ENCODE data around the gene CCDC85A. TPM values are rescaled to one million over a fixed set of nuclear protein-coding genes. Genes with fewer than 3 reads are reported as not detected.

The CCDC85A gene
- total RNA-seq, 1 experiment from 2014 or later, result not detected

GRCh38 chr2:56240210-56240609, 56.4 kb downstream of the CCDC85A start:
- no peaks in the 10 kb centered on the region for H3K36me3 Mint-ChIP-seq (ENCODE audit: insufficient read depth, unreplicated experiment)
- no peaks in the 10 kb centered on the region for H3K4me1 Mint-ChIP-seq (ENCODE audit: low read depth, unreplicated experiment)
- CTCF ChIA-PET, result no interaction called here
- peaks cover 19% of the 10 kb centered on the region for H3K9me3 Mint-ChIP-seq (ENCODE audit: unreplicated experiment)
- POLR2A ChIA-PET, result no interaction called here
- TF ChIP-seq CTCF (IDR thresholded peaks at IDR 0.05; ENCODE audit: insufficient read depth in 1 of 2, low read depth in 1 of 2, low read length in 1 of 2, severe bottlenecking in 1 of 2, unreplicated experiment in 1 of 2), result no peak
- 0 out of 2 replicates have a peak, but pooled peaks cover 3% of the 10 kb centered on the region for H3K9me3 ChIP-seq
- DNase-seq, result no peak
- H3K4me3 Mint-ChIP-seq (ENCODE audit: unreplicated experiment), result no peak overlapping the region
- intact Hi-C loops (cut with micrococcal nuclease; ENCODE audit: unreplicated experiment), result no loop called here
- no peaks in the 10 kb centered on the region; the same call in 1 of the 2 replicates for H3K4me1 ChIP-seq
- H3K27ac Mint-ChIP-seq (ENCODE audit: unreplicated experiment), result no peak overlapping the region
- peaks cover 17% of the 10 kb centered on the region for H3K27me3 Mint-ChIP-seq (ENCODE audit: insufficient read depth, unreplicated experiment)
- H3K27me3 ChIP-seq (replicated peaks; ENCODE audit: control insufficient read depth, insufficient read depth, low read length), result no peaks in the 10 kb centered on the region
- no peak overlapping the region for H3K4me3 ChIP-seq (ENCODE audit: low read depth, low read length)
- H3K36me3 ChIP-seq (ENCODE audit: control insufficient read depth, insufficient read depth, low read length), result no peaks in the 10 kb centered on the region
- no TSS peak for BruUV-seq (replicated peaks)

- Mint-ChIP-seq H3K36me3 (ENCODE audit: insufficient read depth, unreplicated experiment) (no peaks in the 10 kb centered on the region), H3K4me3 (ENCODE audit: unreplicated experiment) (no peak overlapping the region), H3K27me3 (ENCODE audit: insufficient read depth, unreplicated experiment) (peaks cover 2% of the 10 kb centered on the region), H3K9me3 (ENCODE audit: unreplicated experiment) (peaks cover 19% of the 10 kb centered on the region), H3K27ac (ENCODE audit: unreplicated experiment) (no peak overlapping the region), H3K4me1 (ENCODE audit: low read depth, unreplicated experiment) (no peaks in the 10 kb centered on the region)
- 0 out of 2 replicates have a peak, but pooled peaks cover 3% of the 10 kb centered on the region for H3K9me3 ChIP-seq
- no peaks in the 10 kb centered on the region; the same call in 1 of the 2 replicates for H3K4me1 ChIP-seq
- DNase-seq, result no peak
- ChIA-PET POLR2A (no interaction called here), CTCF (no interaction called here)
- no peak for TF ChIP-seq CTCF (IDR thresholded peaks at IDR 0.05; ENCODE audit: insufficient read depth in 1 of 2, low read depth in 1 of 2, low read length in 1 of 2, severe bottlenecking in 1 of 2, unreplicated experiment in 1 of 2)
- intact Hi-C loops (cut with micrococcal nuclease; ENCODE audit: unreplicated experiment), result no loop called here
- no peak overlapping the region for H3K4me3 ChIP-seq (ENCODE audit: low read depth, low read length)
- no TSS peak for BruUV-seq (replicated peaks)
- H3K36me3 ChIP-seq (ENCODE audit: control insufficient read depth, insufficient read depth, low read length), result no peaks in the 10 kb centered on the region
- H3K27me3 ChIP-seq (replicated peaks; ENCODE audit: control insufficient read depth, insufficient read depth, low read length), result no peaks in the 10 kb centered on the region
These were observed 60.7 kb downstream of the CCDC85A start for GRCh38 chr2:56244506-56244905.

GRCh38 chr2:56244911-56245530, 61.2 kb downstream of the CCDC85A start:
- BruUV-seq (replicated peaks), result no TSS peak
- ChIA-PET CTCF (no interaction called here), POLR2A (no interaction called here)
- H3K4me3 ChIP-seq (ENCODE audit: low read depth, low read length), result no peak overlapping the region
- no peaks in the 10 kb centered on the region; the same call in 1 of the 2 replicates for H3K4me1 ChIP-seq
- Mint-ChIP-seq H3K4me1 (ENCODE audit: low read depth, unreplicated experiment) (no peaks in the 10 kb centered on the region), H3K4me3 (ENCODE audit: unreplicated experiment) (no peak overlapping the region), H3K36me3 (ENCODE audit: insufficient read depth, unreplicated experiment) (no peaks in the 10 kb centered on the region), H3K27ac (ENCODE audit: unreplicated experiment) (no peak overlapping the region), H3K27me3 (ENCODE audit: insufficient read depth, unreplicated experiment) (peaks cover 2% of the 10 kb centered on the region), H3K9me3 (ENCODE audit: unreplicated experiment) (peaks cover 17% of the 10 kb centered on the region)
- no peak for DNase-seq
- intact Hi-C loops (cut with micrococcal nuclease; ENCODE audit: unreplicated experiment), result no loop called here
- no peaks in the 10 kb centered on the region for H3K36me3 ChIP-seq (ENCODE audit: control insufficient read depth, insufficient read depth, low read length)
- H3K27me3 ChIP-seq (replicated peaks; ENCODE audit: control insufficient read depth, insufficient read depth, low read length), result no peaks in the 10 kb centered on the region
- no peak for TF ChIP-seq CTCF (IDR thresholded peaks at IDR 0.05; ENCODE audit: insufficient read depth in 1 of 2, low read depth in 1 of 2, low read length in 1 of 2, severe bottlenecking in 1 of 2, unreplicated experiment in 1 of 2)
- 0 out of 2 replicates have a peak, but pooled peaks cover 3% of the 10 kb centered on the region for H3K9me3 ChIP-seq
